ENCODE measurements around the gene DYNC2H1. TPM values are rescaled to one million over a fixed set of nuclear protein-coding genes. Genes with fewer than 3 reads are reported as not detected.

The DYNC2H1 gene
- total RNA-seq, 1 donor from 2014 or later, result 61.1 TPM

DNA sequence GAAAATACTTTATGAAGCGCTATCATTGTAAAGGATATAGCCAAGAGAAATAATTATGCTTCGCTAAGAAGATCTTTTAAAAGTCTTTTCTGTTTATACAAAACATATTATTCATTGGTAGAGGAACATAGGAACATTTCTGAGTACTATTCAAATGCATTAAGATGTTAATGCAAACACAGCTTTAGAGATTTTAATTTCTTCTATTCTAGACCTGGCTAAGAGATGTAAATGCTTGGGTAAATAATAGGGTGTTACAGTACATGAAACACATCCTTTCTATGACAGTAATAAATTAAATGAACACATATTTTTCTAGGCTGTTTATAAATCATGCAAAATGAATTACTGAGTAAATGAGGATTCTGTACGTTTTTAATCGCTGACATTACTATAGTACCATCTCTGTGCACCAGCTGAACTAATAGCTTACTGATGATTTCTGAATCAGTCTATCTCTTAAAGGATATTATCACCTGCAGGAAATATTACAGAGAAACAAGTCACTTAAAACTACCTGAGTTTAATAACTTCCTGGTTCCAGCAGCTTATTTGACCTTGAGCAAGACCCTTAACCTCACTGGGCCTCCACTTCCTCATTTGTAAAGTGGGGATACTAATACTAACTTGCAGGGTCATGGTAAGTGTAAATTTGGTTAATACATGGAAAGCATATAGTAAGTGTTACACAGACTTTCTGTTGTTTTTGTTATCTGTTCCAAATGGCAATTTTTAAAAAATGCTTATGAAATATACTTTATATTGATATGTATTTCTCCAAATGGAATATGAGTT is 344.9 kb downstream of the DYNC2H1 start:
- Mint-ChIP-seq H3K36me3 (no peaks in the 10 kb centered on the region), H3K4me1 (no peaks in the 10 kb centered on the region), H3K27me3 (ENCODE audit: insufficient read depth, low read depth) (no peaks in the 10 kb centered on the region), H3K4me3 (no peak overlapping the region), H3K9me3 (no peaks in the 10 kb centered on the region), H3K27ac (no peak overlapping the region)
- Histone ChIP-seq H3K36me3 (no peaks in the 10 kb centered on the region), H4K20me1 (ENCODE audit: low read depth) (no peaks in the 10 kb centered on the region), H3K9me3 (ENCODE audit: low read depth) (no peaks in the 10 kb centered on the region), H3F3A (ENCODE audit: low read depth) (no peaks in the 10 kb centered on the region), H3K9ac (no peak overlapping the region), H3K27ac (no peak overlapping the region), H3K4me3 (no peak overlapping the region), H3K4me2 (no peak overlapping the region), H3K4me1 (no peaks in the 10 kb centered on the region), H3K27me3 (no peaks in the 10 kb centered on the region), H3K79me2 (ENCODE audit: low read depth) (no peaks in the 10 kb centered on the region), H2AFZ (replicated peaks) (no peak overlapping the region)
- TF ChIP-seq EZH2phosphoT487 (IDR thresholded peaks at IDR 0.05) (no peak), EZH2 (IDR thresholded peaks at IDR 0.05) (no peak)
- TF ChIP-seq, protein P1, sequence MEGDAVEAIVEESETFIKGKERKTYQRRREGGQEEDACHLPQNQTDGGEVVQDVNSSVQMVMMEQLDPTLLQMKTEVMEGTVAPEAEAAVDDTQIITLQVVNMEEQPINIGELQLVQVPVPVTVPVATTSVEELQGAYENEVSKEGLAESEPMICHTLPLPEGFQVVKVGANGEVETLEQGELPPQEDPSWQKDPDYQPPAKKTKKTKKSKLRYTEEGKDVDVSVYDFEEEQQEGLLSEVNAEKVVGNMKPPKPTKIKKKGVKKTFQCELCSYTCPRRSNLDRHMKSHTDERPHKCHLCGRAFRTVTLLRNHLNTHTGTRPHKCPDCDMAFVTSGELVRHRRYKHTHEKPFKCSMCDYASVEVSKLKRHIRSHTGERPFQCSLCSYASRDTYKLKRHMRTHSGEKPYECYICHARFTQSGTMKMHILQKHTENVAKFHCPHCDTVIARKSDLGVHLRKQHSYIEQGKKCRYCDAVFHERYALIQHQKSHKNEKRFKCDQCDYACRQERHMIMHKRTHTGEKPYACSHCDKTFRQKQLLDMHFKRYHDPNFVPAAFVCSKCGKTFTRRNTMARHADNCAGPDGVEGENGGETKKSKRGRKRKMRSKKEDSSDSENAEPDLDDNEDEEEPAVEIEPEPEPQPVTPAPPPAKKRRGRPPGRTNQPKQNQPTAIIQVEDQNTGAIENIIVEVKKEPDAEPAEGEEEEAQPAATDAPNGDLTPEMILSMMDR (IDR thresholded peaks at IDR 0.05), result no peak
- DNase-seq (ENCODE audit: low spot score), result no peak

DNA sequence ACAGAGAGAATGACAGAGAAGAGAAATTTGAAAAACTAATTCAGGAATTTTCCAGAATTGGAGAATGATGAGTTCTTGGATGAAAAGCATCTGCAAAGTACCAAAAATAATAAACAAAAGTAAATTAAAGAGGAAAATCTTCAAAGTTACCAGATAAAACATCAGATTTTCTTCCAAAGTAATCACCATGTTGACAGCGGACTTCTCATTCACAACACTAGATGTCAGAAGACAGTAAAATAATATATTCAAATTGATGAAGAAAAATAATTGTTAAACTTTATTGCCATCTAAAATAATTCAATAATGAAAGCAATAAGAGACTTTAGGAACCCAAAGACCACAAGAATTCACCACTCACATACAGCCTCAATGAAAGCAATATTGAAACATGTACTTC is 355.2 kb downstream of the DYNC2H1 start:
- Histone ChIP-seq H3K9ac (no peak overlapping the region), H3K36me3 (no peaks in the 10 kb centered on the region), H3K4me3 (no peak overlapping the region), H3F3A (ENCODE audit: low read depth) (no peaks in the 10 kb centered on the region), H3K79me2 (ENCODE audit: low read depth) (no peaks in the 10 kb centered on the region), H4K20me1 (ENCODE audit: low read depth) (no peaks in the 10 kb centered on the region), H3K9me3 (ENCODE audit: low read depth) (no peaks in the 10 kb centered on the region), H3K4me1 (no peaks in the 10 kb centered on the region), H3K27ac (no peak overlapping the region), H2AFZ (replicated peaks) (no peak overlapping the region), H3K27me3 (no peaks in the 10 kb centered on the region), H3K4me2 (no peak overlapping the region)
- no peaks in the 10 kb centered on the region for H3K9me3 Mint-ChIP-seq
- no peaks in the 10 kb centered on the region for H3K27me3 Mint-ChIP-seq (ENCODE audit: insufficient read depth, low read depth)
- H3K27ac Mint-ChIP-seq, result no peak overlapping the region
- no peak for DNase-seq (ENCODE audit: low spot score)
- peaks cover under 1% of the 10 kb centered on the region for H3K36me3 Mint-ChIP-seq
- H3K4me3 Mint-ChIP-seq, result no peak overlapping the region
- H3K4me1 Mint-ChIP-seq, result no peaks in the 10 kb centered on the region
- TF ChIP-seq, protein P1 (IDR thresholded peaks at IDR 0.05), result no peak
- TF ChIP-seq EZH2 (IDR thresholded peaks at IDR 0.05), result no peak
- TF ChIP-seq EZH2phosphoT487 (IDR thresholded peaks at IDR 0.05), result no peak

DNA sequence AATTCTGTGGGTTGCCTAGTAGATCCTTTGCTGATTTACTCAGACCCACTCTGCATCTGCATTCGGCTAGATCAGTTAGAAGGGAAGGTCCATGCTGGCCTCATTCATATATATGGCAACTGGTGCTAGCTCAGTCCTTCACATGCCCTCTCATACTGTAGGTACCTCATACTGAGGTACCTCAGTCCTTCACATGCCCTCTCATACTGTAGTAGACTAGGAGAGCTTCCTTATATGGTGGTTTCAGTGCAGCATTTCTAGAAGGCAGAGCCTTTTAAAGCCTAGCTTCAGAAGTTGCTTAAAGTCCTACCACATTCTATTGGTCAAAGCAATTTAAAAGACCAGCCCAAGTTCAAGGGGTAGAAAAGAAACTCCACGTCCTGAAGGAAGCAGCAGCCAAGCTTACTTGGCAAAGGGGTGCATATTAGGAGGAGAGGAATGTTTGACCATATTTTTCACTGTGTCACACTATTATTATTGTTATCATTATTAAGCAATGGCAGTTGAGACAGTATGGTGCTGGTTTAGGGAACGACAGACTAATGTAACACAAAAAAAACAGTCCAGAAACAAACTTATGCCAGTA is 356.4 kb downstream of the DYNC2H1 start:
- H3K79me2 ChIP-seq (ENCODE audit: low read depth), result no peaks in the 10 kb centered on the region
- H3K27me3 Mint-ChIP-seq (ENCODE audit: insufficient read depth, low read depth), result no peaks in the 10 kb centered on the region
- no peak overlapping the region for H2AFZ ChIP-seq (replicated peaks)
- H3K36me3 ChIP-seq, result no peaks in the 10 kb centered on the region
- H3K27ac ChIP-seq, result no peak overlapping the region
- H3K9me3 Mint-ChIP-seq, result no peaks in the 10 kb centered on the region
- H4K20me1 ChIP-seq (ENCODE audit: low read depth), result no peaks in the 10 kb centered on the region
- DNase-seq (ENCODE audit: low spot score), result no peak
- H3K4me2 ChIP-seq, result no peak overlapping the region
- H3K36me3 Mint-ChIP-seq, result no peaks in the 10 kb centered on the region
- H3K4me3 Mint-ChIP-seq, result no peak overlapping the region
- H3K4me3 ChIP-seq, result no peak overlapping the region
- no peaks in the 10 kb centered on the region for H3K9me3 ChIP-seq (ENCODE audit: low read depth)
- H3K4me1 ChIP-seq, result no peaks in the 10 kb centered on the region
- H3K4me1 Mint-ChIP-seq, result no peaks in the 10 kb centered on the region
- H3F3A ChIP-seq (ENCODE audit: low read depth), result no peaks in the 10 kb centered on the region
- H3K9ac ChIP-seq, result no peak overlapping the region
- no peaks in the 10 kb centered on the region for H3K27me3 ChIP-seq
- TF ChIP-seq, protein P1 (IDR thresholded peaks at IDR 0.05), result no peak
- TF ChIP-seq EZH2 (IDR thresholded peaks at IDR 0.05) (no peak), EZH2phosphoT487 (IDR thresholded peaks at IDR 0.05) (no peak)
- no peak overlapping the region for H3K27ac Mint-ChIP-seq
